ENCODE results near the gene MYH14.

DNA sequence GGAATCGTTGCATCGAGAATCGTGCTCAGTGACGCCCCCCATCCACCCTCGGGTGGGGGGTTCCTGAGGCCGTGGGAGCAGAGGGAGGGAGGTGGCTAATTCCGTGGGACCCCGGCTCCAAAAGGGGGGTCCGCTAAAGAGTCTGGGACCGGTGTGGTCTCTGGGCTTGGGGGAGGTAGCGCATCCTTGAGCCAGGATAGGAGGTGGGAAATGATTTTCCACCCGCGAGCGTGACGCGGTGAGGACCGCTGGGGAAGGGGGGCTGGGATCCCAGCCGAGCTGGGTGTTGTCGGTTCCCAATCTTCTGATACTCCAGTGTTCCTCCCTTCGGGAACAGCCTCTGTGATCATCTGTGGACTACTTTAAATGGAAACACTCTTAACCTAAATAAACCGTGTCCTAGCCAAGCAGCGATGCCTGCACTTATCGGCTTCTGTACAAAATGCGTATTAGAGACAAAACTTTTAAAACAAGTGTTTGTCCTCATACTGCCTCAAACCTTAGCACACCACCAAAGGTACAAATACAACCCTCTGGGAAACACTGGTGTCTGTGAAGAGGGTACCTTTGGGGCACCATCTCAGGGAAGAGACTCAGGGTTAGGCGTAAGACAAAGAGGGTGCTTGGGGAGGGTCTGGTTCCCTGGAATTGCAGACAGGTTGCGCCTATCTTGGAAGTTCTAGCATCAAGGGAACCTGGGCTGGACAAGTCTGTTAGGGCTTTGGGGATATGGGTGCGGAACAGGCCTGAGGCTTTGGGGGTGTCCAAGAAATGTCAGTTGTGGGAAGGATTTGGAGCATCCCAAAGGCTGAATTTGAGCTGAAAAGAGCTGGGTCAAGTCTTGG, 109.8 kb downstream of the MYH14 start:
- no peak for TF ChIP-seq SUZ12 (IDR thresholded peaks at IDR 0.05; ENCODE audit: extremely low read depth, insufficient read depth, insufficient read length)
- no peak for TF ChIP-seq YY1 (IDR thresholded peaks at IDR 0.05; ENCODE audit: insufficient read depth, insufficient read length)

All from NT2/D1 (cell line).